ENCODE measurements around the gene TCEAL3.
"Not testable (repeated sequence)": the region's sequence is repeated elsewhere in the genome, so short reads cannot be mapped to it uniquely, and the experiment has no call there.

TCEAL3 gene

GRCh38 chrX:103626855-103627254 is 19.1 kb downstream of the TCEAL3 start:
- no peak for DNase-seq (ENCODE audit: low read depth)

DNA sequence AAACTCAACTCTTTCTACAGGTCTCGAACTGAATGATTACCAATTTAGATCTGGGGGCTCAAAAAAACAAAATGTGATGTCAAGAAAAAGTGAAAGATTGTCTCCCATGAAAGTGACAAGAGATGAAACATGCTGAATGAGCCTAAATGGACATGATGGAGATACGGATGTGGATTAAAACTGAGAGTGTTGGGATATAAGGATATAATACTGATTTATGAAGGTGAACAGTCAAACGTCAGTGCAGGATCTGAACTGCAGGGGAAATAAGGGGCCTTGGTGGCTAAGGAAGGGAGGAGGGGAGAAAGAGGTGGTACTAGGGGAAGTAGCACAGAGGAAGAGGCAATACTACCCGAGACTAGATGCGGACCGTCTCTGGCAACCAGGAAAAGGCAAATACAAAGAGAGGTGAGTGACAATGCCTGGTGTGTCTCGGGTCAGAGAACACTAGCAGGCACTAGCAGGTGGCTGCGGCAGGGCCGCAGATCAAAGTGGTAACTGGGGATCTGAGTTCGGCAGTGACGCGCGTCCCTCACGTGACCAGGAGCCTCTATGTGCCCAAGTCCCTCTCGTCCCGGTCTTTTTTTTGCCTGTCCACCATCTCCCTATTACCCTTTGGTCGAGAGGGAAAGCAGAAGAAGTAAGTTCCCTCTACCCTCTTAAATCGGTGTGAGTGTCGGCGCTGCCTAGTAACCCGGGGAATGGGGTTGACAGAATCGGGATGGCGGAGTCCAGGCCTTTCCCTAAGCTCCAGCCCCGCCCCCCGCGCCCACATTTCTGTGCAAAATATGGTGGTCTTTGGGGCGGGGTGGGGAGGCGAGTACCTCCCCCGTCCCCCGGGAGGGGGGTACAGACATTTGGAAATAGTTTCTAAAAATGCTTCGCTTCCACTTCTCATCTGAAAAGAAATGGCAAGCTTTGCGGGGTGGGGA is 20.9 kb downstream of the TCEAL3 start, which contains the start of gene TCEAL1:
Gene TCEAL1 (plus strand): TSS at position 590 of the 932 bp plus-strand sequence. CDS start 942 bp downstream, outside the sequence.
- no peak for DNase-seq (ENCODE audit: low read depth)

GRCh38 chrX:103629318-103630170 is 21.8 kb downstream of the TCEAL3 start:
- no peak for DNase-seq (ENCODE audit: low read depth)

DNA sequence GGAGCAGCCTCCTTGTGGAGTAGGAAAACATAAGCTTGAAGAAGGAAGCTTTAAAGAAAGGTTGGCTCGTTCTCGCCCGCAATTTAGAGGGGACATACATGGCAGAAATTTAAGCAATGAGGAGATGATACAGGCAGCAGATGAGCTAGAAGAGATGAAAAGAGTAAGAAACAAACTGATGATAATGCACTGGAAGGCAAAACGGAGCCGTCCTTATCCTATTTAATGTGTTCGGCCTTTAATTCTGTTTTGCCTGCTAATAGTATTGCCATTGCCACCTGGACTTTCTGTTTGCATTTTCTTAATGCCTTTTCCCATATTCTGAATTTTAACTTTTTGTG is 22.4 kb downstream of the TCEAL3 start:
- no peak for DNase-seq (ENCODE audit: low read depth)

- DNase-seq (ENCODE audit: low read depth): no peak
Measured at GRCh38 chrX:103631145-103631544, 23.4 kb downstream of the TCEAL3 start.

GRCh38 chrX:103635436-103635835 is 27.7 kb downstream of the TCEAL3 start:
- DNase-seq (ENCODE audit: low read depth): no peak

DNA sequence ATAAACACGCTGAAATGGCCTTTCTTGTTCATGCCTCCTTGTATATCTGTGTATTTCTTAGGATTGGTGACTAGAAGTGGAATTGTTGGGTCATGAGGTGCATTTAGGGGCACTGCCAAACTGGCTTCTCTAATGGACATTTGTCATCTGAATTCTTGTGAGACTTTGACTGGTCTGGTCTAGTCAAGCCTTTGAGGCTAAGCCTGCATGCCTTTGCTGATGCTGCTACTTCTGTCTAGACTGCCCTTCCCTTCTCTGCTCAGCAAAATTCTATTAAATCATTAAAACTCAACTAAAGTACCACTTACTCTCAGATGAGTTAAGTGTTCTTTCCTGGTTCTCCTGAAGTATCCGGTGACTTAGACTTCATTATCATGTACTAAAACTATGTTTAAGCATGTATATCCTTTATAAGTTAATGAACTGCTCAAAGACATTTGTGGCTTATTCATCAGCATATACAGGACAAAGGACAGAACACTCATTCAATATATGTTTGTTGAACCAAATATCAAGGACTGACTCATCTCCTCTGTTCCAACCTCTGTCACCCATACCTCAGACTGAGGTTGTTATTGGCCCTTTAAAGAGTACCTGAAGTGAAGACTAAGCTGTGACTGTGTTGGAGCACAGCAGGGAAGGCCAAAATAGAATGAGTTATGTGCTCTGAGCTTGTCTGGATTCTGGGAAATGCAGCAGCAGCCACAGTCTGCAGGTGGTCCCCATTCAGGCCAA is 30.0 kb downstream of the TCEAL3 start:
- DNase-seq (ENCODE audit: low read depth): no peak

DNA sequence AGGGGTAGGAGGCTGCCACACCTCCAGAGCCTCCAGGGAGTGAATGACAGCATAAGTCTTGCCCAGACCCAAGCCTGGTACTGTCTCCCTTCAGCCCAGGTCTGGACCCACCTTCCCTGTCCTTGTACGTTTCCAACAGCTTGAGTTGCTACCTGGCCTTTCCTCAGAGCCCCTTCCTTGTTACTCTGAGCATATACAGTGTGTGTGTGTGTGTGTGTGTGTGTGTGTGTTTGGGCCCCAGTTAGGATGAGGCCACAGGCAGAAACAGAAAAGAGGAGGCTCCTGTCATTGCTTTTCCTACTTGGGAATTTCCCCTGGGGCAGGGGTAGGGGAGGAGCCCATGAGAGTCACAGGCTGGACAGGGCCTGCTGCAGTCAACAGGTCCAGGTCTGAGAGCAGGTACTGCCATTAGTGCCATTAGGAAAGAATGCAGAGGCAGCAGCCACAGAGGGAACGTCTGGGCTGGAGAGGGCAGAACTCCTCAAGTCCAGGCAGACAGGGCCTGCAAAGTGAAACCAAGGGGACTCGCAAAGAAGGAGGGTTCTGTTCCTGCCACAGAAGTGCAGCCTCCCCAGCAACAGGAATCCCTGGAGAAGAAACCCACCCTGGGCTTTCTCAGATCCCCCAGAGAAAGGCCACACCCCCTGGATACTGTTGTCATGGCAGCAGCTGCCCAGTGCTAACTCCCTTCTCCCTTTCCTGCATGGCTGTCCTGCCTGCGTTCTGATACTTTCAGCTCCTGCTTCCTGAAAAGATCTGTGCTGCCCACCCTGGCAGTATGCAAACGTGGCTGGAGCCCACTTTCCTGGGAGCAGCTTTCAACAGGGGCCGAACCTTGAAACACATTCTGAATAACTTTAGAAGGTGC is 30.9 kb downstream of the TCEAL3 start:
- DNase-seq (ENCODE audit: low read depth): not testable (repeated sequence)

DNA sequence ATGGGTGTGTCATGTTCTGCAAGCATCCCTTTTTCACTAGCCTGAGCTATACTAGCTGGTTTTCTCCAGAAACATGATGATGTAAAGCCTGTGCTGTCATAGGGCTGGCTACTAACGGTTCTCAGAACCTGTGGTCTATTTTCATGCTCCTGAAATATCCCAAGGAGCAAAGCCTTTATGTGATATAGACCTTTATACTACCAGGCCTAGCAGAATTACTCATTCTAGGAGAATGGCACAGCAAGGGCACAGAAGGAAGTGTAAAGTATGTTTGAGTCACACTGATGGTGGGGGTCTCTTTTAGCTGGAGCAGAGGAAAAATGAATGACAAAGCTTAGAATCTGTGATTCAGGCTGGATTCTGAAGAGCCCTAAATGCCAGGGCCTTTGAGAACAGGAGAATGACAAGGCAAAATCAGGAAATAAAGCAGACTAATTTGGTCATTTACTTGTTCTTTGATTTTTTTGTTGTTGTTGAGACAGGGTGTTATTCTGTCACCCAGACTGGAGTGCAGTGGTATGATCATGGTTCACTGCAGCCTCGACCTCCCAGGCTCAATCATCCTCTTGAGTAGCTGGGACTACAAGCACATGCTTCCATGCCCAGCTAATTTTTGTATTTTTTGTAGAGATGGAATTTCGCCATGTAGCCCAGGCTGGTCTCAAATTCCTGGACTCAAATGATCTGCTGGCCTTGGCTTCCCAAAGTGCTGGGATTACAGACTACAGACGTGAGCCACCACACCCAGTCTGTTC is 32.8 kb downstream of the TCEAL3 start:
- DNase-seq (ENCODE audit: low read depth): no peak

- DNase-seq (ENCODE audit: low read depth): no peak
Measured at GRCh38 chrX:103644125-103644524, 36.4 kb downstream of the TCEAL3 start.

DNA sequence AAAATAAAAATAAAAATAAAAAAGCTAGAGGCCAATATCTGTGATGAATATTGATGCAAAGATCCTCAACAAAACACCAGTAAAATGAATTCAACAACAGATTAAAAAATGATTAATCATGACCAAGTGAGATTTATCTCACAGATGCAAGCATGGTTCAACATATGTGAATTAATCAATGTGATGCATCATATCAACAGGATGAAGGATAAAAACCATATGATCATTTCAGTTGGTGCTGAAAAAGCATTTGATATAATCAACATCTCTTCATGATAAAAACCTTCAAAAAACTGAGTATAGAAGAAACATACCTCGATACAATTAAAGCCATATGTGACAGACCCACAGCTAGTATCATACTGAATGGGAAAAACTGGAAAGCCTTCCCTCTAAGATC is 39.9 kb downstream of the TCEAL3 start:
- no peak for DNase-seq (ENCODE audit: low read depth)

DNA sequence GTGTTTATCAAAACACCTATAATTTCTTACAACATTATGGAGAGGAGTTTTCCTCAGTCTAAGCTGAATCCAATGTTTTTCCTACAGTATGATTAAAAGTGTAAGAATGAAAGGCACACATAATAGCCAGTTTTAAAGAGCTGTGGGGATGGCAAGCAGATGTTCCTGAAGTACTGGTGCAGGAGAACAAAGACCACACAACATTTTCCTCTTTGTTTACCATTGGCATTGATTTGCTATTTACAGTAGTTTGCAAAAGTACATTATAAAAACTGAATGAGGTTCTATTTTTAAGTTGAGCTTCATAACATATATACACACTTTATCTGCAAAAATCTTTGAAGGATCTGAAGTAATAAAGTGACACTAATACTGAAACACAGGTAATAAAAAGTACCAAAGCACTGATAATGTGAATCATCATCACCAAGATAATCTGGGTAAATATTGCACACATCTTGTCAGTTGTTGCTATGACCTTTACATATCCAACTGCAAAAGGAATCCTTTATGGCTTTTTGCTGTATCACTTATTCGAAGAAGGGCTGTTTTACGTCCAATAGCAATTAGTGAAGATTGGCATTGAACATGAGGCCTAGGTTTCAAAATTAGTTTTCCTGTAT is 43.5 kb downstream of the TCEAL3 start:
- DNase-seq (ENCODE audit: low read depth): no peak

GRCh38 chrX:103655230-103656000 is 47.7 kb downstream of the TCEAL3 start:
- not testable (repeated sequence) for DNase-seq (ENCODE audit: low read depth)

DNA sequence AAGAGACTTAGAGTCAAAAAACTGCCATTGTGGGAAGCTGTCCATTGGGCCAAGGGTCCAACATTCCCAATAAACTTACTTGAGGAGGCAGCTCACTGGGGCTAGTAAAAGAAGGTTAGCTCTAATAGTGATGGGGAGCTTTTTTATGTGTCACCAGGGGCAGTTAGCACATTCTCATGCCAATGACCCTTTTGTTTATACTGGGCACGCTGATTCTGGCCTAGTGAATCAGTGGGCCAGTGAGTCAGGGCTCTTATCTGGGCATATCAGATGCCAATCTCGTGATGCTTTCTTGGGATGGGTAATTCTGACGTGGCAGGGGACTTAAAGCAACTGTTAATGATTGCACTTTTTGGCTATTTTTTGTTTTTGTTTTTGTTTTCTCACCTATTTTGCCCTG is 48.9 kb downstream of the TCEAL3 start:
- no peak for DNase-seq (ENCODE audit: low read depth)

DNA sequence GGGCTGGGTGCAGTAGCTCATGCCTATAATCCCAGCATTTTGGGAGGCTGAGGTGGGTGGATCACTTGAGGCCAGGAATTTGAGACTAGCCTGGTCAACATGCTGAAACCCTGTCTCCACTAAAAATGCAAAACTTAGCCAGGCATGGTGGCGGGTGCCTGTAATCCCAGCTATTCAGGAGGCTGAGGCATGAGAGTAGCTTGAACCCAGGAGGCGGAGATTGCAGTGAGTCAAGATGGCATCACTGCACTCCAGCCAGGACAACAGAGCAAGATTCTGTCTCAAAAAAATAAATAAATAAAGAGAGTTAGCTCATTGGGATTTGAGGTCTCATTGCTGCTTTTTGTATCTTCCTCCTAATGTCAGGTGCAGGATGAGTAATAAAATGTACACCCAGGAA is 49.3 kb downstream of the TCEAL3 start:
- DNase-seq (ENCODE audit: low read depth): not testable (repeated sequence)

DNA sequence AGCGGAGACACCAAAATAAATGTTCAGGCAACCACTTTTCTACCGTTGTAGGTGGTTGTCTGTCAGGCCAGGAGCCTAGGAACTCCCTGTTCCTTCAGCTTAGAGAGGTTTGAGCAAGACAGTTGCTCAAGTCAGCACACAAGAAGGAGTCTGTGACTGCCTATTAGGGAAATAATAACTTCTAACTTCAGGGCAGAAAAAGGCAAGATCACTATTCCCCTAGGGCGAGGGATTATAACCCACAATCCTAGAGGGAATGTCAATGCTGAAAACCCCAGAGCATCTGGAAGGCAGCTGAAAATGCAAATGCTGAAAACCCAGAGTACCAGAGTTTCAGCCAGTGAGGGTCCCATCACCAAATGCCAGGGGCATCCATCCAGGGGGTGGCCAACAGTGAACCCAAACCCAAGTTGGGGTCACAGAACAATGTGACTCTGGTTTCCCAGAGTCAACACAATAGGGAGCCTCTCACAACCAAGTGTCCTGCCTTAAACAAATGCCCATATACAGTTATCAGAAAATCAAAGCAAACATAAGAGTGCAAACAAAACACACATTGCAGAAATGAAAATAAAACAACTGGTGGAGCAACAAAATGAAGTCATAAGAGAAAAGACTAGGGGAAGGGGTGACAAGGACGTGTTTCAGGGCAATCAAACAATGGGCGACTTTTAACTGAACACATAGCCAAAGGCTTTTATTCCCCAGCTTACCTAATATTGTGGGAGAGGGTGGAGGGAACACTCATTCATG is 51.1 kb downstream of the TCEAL3 start:
- no peak for DNase-seq (ENCODE audit: low read depth)

DNA sequence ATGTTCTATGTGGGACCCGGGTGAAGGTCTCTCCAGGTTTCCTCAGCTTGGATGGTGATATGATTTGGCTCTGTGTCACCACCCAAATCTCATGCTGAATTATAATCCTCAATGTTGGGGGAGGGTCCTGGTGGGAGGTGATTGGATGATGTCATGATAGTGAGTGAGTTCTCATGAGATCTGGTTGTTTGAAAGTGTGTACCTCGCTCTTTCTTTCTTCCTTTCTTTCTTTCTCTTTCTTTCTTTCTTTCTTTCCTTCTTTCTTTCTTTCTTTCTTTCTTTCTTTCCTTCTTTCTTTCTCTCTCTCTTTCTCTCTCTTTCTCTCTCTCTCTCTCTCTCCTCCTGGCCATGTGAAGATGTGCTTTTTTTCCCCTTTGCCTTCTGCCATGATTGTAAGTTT is 51.7 kb downstream of the TCEAL3 start:
- not testable (repeated sequence) for DNase-seq (ENCODE audit: low read depth)

Measured in non-pigmented ciliary epithelial cell (primary cell).